WTC11 (cell line): ENCODE results near the gene RNF44. TPM values are rescaled to one million over a fixed set of nuclear protein-coding genes. Genes with fewer than 3 reads are reported as not detected.

ENCODE experiments used
- ATAC-seq: fragments of 200-7000 bp; cut with Tn5 transposase; 2 replicates; pipeline ENCODE4 v1.10.0; 2021; ENCODE audit warnings: mild to moderate bottlenecking, moderate library complexity
- CTCF ChIA-PET: fragments of 300-600 bp; sonication (Branson Sonifier 250); formaldehyde crosslinking; loops from one replicate; lab custom pipeline; 2021; ENCODE audit warnings: antibody characterized with exemption; lab: Charles Lee
- POLR2A ChIA-PET: fragments of 350-600 bp; sonication (Branson Sonifier 250); formaldehyde crosslinking; loops from one replicate; lab custom pipeline; 2021; ENCODE audit warnings: antibody characterized with exemption; lab: Charles Lee
- DNase-seq: peaks from one replicate; pipeline ENCODE4 v3.0.0; 2021; ENCODE audit warnings: low spot score
- H3K27ac Mint-ChIP-seq: 2 replicates; pipeline ENCODE4 v1.8.0; 2021; ENCODE audit warnings: mixed read lengths
- H3K27me3 Mint-ChIP-seq: 2 replicates; pipeline ENCODE4 v1.8.0; 2021; ENCODE audit warnings: low read depth, mild to moderate bottlenecking, moderate library complexity, mixed read lengths
- H3K36me3 Mint-ChIP-seq: 2 replicates; pipeline ENCODE4 v1.8.0; 2021; ENCODE audit warnings: mixed read lengths
- H3K4me1 Mint-ChIP-seq: 2 replicates; pipeline ENCODE4 v1.8.0; 2022; ENCODE audit warnings: mixed read lengths
- H3K4me3 Mint-ChIP-seq: 2 replicates; pipeline ENCODE4 v1.8.0; 2021; ENCODE audit warnings: mild to moderate bottlenecking, moderate library complexity, mixed read lengths
- H3K9me3 Mint-ChIP-seq: 2 replicates; pipeline ENCODE4 v1.8.0; 2021; ENCODE audit warnings: mixed read lengths
- CREM ChIP-seq: sonication (generic); formaldehyde crosslinking; IDR thresholded peaks from 2 replicates; pipeline ENCODE4 v1.8.1; 2022; ENCODE audit warnings: mild to moderate bottlenecking, missing genetic modification reagents, moderate library complexity
- ELF4 ChIP-seq: sonication (generic); formaldehyde crosslinking; IDR thresholded peaks from 2 replicates; pipeline ENCODE4 v1.8.1; 2022; ENCODE audit warnings: low read depth, mild to moderate bottlenecking, moderate library complexity, missing genetic modification reagents
- FOXK1 ChIP-seq: sonication (generic); formaldehyde crosslinking; IDR thresholded peaks from 2 replicates; pipeline ENCODE4 v1.8.0; 2022; ENCODE audit warnings: mild to moderate bottlenecking, moderate library complexity, missing genetic modification reagents
- NFYB ChIP-seq: sonication (generic); formaldehyde crosslinking; conservative IDR thresholded peaks from 2 replicates; pipeline ENCODE4 v1.8.0; 2022; ENCODE audit warnings: low read depth, missing genetic modification reagents
- TCF7 ChIP-seq: sonication (generic); formaldehyde crosslinking; IDR thresholded peaks from 2 replicates; pipeline ENCODE4 v1.8.0; 2022; ENCODE audit warnings: mild to moderate bottlenecking, low read depth, missing genetic modification reagents, moderate library complexity
- TP53 ChIP-seq: sonication (generic); formaldehyde crosslinking; IDR thresholded peaks from 2 replicates; pipeline ENCODE4 v1.8.1; 2023; ENCODE audit warnings: mild to moderate bottlenecking, missing genetic modification reagents
- ZNF317 ChIP-seq: sonication (generic); formaldehyde crosslinking; IDR thresholded peaks from 2 replicates; pipeline ENCODE4 v1.8.1; 2023; ENCODE audit warnings: low read depth, mild to moderate bottlenecking, moderate library complexity, missing genetic modification reagents, borderline replicate concordance
- ZNF416 ChIP-seq: fragments of 250-450 bp; sonication (Bioruptor Pico); IDR thresholded peaks from 2 replicates; pipeline ENCODE4 v1.9.0; 2021; ENCODE audit warnings: mild to moderate bottlenecking, inconsistent platforms
- total RNA-seq: library from RNA; stranded (reverse); gene quantifications from 3 replicates; pipeline ENCODE4 v1.2.3, GENCODE V29; 2021
- TF ChIP-seq, protein P1 (sequence below): sonication (generic); formaldehyde crosslinking; IDR thresholded peaks from 2 replicates; pipeline ENCODE4 v1.8.1; 2023; ENCODE audit warnings: mild to moderate bottlenecking, missing genetic modification reagents, borderline replicate concordance
- TF ChIP-seq, protein P2 (sequence below): sonication (generic); formaldehyde crosslinking; IDR thresholded peaks from 2 replicates; pipeline ENCODE4 v1.8.0; 2023; ENCODE audit warnings: missing genetic modification reagents
- TF ChIP-seq, protein P3 (sequence below): sonication (generic); formaldehyde crosslinking; IDR thresholded peaks from 2 replicates; pipeline ENCODE4 v1.8.1; 2023; ENCODE audit warnings: mild to moderate bottlenecking, moderate library complexity, missing genetic modification reagents
- TF ChIP-seq, protein P4 (sequence below): sonication (generic); formaldehyde crosslinking; IDR thresholded peaks from 2 replicates; pipeline ENCODE4 v1.8.0; 2022; ENCODE audit warnings: mild to moderate bottlenecking, missing genetic modification reagents
- TF ChIP-seq, protein P5 (sequence below): sonication (generic); formaldehyde crosslinking; IDR thresholded peaks from 2 replicates; pipeline ENCODE4 v1.8.0; 2022; ENCODE audit warnings: missing genetic modification reagents

Gene RNF44
- total RNA-seq, 1 experiment from 2014 or later = 233 TPM

DNA sequence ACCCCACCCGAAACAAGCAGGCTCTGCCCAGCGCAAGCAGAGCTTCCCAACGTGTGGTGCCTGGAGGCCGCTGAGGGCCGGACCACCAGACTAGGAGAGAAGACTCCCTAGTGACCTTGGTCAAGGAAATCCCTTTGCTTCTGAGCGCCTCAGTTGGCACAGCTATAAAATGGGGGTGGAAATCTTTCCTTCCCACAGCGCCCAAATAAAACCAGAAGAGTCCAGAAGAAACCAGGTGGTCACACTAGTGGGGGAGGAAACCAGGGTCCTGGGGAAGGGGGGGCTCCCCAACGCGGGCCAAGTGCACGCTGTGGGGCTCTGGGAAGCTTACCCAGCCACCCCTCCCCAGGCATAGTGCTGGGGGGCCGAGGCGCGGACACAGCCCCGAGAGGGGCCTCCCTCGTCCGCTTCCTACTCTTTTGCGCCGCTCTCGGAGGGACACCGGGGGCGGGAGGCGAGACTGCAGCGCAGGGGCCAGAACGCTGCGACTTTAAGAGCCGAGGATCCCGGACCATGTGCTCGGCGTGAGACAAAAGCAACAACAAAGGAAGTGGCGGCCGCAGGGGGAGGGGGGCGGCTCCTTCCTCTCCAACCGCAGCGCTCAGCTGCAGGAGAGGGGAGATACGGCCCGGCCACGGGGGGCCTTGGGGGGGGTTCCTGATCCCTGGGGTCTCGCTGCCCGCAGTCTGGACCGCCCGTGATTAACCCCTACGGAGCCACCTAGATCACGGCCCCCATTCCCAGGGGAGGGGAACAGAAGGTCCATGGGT is 885 bp downstream of the RNF44 start (continued):
- TF ChIP-seq, protein P1, sequence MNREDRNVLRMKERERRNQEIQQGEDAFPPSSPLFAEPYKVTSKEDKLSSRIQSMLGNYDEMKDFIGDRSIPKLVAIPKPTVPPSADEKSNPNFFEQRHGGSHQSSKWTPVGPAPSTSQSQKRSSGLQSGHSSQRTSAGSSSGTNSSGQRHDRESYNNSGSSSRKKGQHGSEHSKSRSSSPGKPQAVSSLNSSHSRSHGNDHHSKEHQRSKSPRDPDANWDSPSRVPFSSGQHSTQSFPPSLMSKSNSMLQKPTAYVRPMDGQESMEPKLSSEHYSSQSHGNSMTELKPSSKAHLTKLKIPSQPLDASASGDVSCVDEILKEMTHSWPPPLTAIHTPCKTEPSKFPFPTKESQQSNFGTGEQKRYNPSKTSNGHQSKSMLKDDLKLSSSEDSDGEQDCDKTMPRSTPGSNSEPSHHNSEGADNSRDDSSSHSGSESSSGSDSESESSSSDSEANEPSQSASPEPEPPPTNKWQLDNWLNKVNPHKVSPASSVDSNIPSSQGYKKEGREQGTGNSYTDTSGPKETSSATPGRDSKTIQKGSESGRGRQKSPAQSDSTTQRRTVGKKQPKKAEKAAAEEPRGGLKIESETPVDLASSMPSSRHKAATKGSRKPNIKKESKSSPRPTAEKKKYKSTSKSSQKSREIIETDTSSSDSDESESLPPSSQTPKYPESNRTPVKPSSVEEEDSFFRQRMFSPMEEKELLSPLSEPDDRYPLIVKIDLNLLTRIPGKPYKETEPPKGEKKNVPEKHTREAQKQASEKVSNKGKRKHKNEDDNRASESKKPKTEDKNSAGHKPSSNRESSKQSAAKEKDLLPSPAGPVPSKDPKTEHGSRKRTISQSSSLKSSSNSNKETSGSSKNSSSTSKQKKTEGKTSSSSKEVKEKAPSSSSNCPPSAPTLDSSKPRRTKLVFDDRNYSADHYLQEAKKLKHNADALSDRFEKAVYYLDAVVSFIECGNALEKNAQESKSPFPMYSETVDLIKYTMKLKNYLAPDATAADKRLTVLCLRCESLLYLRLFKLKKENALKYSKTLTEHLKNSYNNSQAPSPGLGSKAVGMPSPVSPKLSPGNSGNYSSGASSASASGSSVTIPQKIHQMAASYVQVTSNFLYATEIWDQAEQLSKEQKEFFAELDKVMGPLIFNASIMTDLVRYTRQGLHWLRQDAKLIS (CRISPR knock-in tag) = no peak
- TF ChIP-seq, protein P2, sequence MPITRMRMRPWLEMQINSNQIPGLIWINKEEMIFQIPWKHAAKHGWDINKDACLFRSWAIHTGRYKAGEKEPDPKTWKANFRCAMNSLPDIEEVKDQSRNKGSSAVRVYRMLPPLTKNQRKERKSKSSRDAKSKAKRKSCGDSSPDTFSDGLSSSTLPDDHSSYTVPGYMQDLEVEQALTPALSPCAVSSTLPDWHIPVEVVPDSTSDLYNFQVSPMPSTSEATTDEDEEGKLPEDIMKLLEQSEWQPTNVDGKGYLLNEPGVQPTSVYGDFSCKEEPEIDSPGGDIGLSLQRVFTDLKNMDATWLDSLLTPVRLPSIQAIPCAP (CRISPR knock-in tag) = no peak
- TF ChIP-seq, protein P3, sequence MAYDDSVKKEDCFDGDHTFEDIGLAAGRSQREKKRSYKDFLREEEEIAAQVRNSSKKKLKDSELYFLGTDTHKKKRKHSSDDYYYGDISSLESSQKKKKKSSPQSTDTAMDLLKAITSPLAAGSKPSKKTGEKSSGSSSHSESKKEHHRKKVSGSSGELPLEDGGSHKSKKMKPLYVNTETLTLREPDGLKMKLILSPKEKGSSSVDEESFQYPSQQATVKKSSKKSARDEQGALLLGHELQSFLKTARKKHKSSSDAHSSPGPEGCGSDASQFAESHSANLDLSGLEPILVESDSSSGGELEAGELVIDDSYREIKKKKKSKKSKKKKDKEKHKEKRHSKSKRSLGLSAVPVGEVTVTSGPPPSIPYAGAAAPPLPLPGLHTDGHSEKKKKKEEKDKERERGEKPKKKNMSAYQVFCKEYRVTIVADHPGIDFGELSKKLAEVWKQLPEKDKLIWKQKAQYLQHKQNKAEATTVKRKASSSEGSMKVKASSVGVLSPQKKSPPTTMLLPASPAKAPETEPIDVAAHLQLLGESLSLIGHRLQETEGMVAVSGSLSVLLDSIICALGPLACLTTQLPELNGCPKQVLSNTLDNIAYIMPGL = 0 out of 2 replicates have a peak, but pooled peaks have one; percentile 36
- TF ChIP-seq TCF7 (no peak), ZNF317 (CRISPR knock-in tag) (peak; percentile 15; the same call in 1 of the 2 replicates), CREM (peak; percentile 58; the same call in 1 of the 2 replicates), NFYB (CRISPR knock-in tag) (0 out of 2 replicates have a peak, but pooled peaks have one; percentile 32), FOXK1 (CRISPR knock-in tag) (peak; percentile 89)
- TF ChIP-seq, protein P4, sequence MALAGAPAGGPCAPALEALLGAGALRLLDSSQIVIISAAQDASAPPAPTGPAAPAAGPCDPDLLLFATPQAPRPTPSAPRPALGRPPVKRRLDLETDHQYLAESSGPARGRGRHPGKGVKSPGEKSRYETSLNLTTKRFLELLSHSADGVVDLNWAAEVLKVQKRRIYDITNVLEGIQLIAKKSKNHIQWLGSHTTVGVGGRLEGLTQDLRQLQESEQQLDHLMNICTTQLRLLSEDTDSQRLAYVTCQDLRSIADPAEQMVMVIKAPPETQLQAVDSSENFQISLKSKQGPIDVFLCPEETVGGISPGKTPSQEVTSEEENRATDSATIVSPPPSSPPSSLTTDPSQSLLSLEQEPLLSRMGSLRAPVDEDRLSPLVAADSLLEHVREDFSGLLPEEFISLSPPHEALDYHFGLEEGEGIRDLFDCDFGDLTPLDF (CRISPR knock-in tag) = no peak

DNA sequence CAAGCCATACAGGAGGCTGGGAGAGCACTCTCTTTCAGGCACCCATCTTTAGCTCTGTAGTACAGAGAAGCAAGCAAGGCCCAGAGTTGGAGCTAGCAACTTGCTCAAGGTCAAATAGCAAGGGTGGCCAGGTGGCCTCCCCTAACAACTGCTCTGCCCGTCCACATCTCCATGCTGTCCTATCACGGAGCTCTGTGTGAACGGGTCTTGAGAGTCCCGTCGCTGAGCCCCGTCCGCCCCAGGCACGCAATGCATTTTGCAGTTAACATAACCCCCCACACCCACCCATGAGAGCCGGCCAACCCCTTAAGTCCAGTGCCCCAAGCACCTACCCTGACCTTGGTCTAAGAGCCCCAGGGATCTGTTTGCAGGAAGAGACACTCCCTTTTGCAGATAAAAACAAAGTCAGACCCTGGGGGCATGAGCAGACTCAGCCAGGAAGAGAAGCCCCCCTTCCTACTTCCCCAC is 1.5 kb downstream of the RNF44 start:
- no peak for DNase-seq
- peak overlapping the region; percentile 98 for H3K27ac Mint-ChIP-seq
- peaks cover 52% of the 10 kb centered on the region for H3K4me1 Mint-ChIP-seq
- H3K4me3 Mint-ChIP-seq = peak overlapping the region; percentile 94
- no peaks in the 10 kb centered on the region for H3K9me3 Mint-ChIP-seq
- H3K27me3 Mint-ChIP-seq = no peaks in the 10 kb centered on the region
- H3K36me3 Mint-ChIP-seq = peaks cover 24% of the 10 kb centered on the region
- POLR2A ChIA-PET = interaction anchor here (0.6 to 3.4 kb wide), 9 partner anchors 8 to 851 kb away, joined by 3 to 30 read pairs (median 4); partner anchors contain the start of genes CDHR2, FAF2, HIGD2A and NOP16
- TF ChIP-seq TP53 (CRISPR knock-in tag) = no peak
- TF ChIP-seq, protein P5, sequence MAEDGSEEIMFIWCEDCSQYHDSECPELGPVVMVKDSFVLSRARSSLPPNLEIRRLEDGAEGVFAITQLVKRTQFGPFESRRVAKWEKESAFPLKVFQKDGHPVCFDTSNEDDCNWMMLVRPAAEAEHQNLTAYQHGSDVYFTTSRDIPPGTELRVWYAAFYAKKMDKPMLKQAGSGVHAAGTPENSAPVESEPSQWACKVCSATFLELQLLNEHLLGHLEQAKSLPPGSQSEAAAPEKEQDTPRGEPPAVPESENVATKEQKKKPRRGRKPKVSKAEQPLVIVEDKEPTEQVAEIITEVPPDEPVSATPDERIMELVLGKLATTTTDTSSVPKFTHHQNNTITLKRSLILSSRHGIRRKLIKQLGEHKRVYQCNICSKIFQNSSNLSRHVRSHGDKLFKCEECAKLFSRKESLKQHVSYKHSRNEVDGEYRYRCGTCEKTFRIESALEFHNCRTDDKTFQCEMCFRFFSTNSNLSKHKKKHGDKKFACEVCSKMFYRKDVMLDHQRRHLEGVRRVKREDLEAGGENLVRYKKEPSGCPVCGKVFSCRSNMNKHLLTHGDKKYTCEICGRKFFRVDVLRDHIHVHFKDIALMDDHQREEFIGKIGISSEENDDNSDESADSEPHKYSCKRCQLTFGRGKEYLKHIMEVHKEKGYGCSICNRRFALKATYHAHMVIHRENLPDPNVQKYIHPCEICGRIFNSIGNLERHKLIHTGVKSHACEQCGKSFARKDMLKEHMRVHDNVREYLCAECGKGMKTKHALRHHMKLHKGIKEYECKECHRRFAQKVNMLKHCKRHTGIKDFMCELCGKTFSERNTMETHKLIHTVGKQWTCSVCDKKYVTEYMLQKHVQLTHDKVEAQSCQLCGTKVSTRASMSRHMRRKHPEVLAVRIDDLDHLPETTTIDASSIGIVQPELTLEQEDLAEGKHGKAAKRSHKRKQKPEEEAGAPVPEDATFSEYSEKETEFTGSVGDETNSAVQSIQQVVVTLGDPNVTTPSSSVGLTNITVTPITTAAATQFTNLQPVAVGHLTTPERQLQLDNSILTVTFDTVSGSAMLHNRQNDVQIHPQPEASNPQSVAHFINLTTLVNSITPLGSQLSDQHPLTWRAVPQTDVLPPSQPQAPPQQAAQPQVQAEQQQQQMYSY = no peak
- TF ChIP-seq FOXK1 (CRISPR knock-in tag) = no peak
- TF ChIP-seq ELF4 = no peak
- TF ChIP-seq ZNF416 (CRISPR knock-in tag) = 0 out of 2 replicates have a peak, but pooled peaks have one; percentile 52
- no peak for ATAC-seq
- CTCF ChIA-PET = interaction anchor here (0.7 to 1.2 kb wide), 4 partner anchors 13 to 806 kb away, joined by 3 to 6 read pairs (median 3); partner anchors contain the start of gene CDHR2
